Measurements from ENCODE around the gene PTPRN2.

DNA sequence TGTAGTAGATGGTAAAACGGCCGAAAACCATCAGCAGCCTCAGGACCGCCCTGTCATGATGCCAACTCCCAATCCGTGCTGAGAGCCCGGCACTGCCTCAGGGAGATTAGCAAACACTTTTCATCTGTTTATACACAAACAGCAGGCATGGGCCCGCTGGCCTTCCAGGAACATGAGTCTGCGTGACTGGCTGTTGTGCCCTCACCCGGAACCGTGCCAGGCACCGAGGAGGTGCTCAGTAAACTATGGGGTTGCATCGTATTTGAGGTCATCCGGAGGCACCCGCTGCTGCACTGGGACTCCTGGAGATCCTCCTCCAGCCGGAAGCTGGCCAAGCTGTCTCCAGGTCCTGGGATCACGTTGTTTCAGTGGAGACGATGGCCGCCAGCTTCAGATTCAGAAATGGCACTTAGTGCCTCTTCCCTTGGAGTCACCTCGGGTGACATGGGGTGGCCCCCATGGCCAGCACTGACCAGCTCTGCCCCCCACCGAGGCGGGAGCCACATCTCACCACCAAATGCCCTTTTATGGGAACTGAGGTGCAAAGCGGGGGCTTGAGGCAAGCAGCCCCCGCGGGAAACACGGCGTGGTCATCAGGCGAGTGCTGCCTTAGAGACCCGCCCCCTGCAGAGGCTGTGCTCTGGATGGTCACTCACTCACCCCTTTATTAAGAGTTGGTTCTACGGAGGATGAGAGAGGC lies 585.9 kb downstream of the PTPRN2 start:
- TF ChIP-seq CTCF (conservative IDR thresholded peaks at IDR 0.05; ENCODE audit: low read length), result no peak
- TF ChIP-seq EZH2phosphoT487 (IDR thresholded peaks at IDR 0.05; ENCODE audit: borderline replicate concordance, low read depth, low read length), result no peak

Data from OCI-LY7 (cell line).